ENCODE results near the gene BLM. TPM values are rescaled to one million over a fixed set of nuclear protein-coding genes. Genes with fewer than 3 reads are reported as not detected.

The BLM gene
- total RNA-seq, 1 experiment from 2014 or later, result 40.0 TPM

DNA sequence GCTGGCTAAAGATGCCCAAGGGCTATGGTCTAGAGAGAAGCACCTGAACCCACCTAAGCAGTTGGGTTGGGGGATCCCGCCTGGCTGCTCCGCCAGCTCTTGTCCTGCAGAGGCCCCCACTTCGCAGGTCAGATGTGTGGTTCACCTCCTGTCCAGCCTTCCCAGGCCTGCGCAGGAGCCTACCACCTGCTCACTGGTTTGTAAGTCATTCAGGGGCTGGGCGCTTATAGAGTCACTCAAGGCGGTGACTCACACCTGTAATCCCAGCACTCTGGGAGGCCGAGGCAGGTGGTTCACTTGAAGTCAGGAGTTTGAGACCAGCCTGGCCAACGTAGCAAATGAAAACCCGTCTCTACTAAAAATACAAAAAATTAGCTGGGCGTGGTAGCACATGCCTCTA lies 147.4 kb downstream of the BLM start:
- Histone ChIP-seq H3K27ac (ENCODE audit: low read depth, low read length, poor library complexity, severe bottlenecking) (no peak overlapping the region), H3K27me3 (replicated peaks; ENCODE audit: insufficient read depth, low read depth, low read length, poor library complexity) (no peaks in the 10 kb centered on the region), H3K9me3 (ENCODE audit: low read depth, low read length, poor library complexity, severe bottlenecking) (no peaks in the 10 kb centered on the region), H3K4me1 (ENCODE audit: insufficient read depth, low read length, poor library complexity, severe bottlenecking) (peaks cover 16% of the 10 kb centered on the region), H3K36me3 (ENCODE audit: insufficient read depth, low read length, poor library complexity, severe bottlenecking) (no peaks in the 10 kb centered on the region), H3K4me3 (ENCODE audit: low read depth, low read length, poor library complexity, severe bottlenecking) (no peak overlapping the region)
- intact Hi-C loops (cut with micrococcal nuclease; ENCODE audit: unreplicated experiment), result no loop called here
- ChIA-PET POLR2A (ENCODE audit: low non-redundant PET) (no interaction called here), CTCF (no interaction called here)
- no TSS peak for BruUV-seq (replicated peaks)
- TF ChIP-seq EZH2 (IDR thresholded peaks at IDR 0.05; ENCODE audit: borderline replicate concordance, low read depth, low read length, poor library complexity, severe bottlenecking), result no peak
- no peak for TF ChIP-seq CTCF (conservative IDR thresholded peaks at IDR 0.05; ENCODE audit: low read depth, low read length)
- no peak for DNase-seq (ENCODE audit: low spot score)

DNA sequence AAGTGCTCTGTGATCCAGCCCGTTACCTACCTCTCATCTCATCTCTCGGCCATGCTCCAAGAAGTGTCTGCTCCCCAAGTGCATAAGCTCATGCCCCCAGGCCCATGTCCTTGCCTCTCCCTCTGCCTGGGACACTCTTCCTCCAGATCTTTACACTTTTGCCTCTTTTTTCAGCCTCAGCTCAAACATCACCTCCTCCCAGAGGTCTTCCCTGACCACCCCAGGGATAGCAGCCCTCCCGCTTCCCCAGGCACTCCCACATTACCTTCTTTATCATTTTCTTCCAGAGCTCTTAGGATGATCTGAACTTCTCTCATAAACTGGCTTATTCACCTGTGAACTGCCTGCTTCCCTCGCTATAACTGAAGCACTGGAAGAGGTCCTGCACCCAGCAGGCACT lies 148.6 kb downstream of the BLM start:
- H3K36me3 ChIP-seq (ENCODE audit: insufficient read depth, low read length, poor library complexity, severe bottlenecking), result no peaks in the 10 kb centered on the region
- no peak for TF ChIP-seq EZH2 (IDR thresholded peaks at IDR 0.05; ENCODE audit: borderline replicate concordance, low read depth, low read length, poor library complexity, severe bottlenecking)
- no peak for TF ChIP-seq CTCF (conservative IDR thresholded peaks at IDR 0.05; ENCODE audit: low read depth, low read length)
- no TSS peak for BruUV-seq (replicated peaks)
- no peak for DNase-seq (ENCODE audit: low spot score)
- H3K27ac ChIP-seq (ENCODE audit: low read depth, low read length, poor library complexity, severe bottlenecking), result no peak overlapping the region
- CTCF ChIA-PET, result no interaction called here
- H3K4me1 ChIP-seq (ENCODE audit: insufficient read depth, low read length, poor library complexity, severe bottlenecking), result peaks cover 27% of the 10 kb centered on the region
- H3K4me3 ChIP-seq (ENCODE audit: low read depth, low read length, poor library complexity, severe bottlenecking), result no peak overlapping the region
- POLR2A ChIA-PET (ENCODE audit: low non-redundant PET), result no interaction called here
- H3K27me3 ChIP-seq (replicated peaks; ENCODE audit: insufficient read depth, low read depth, low read length, poor library complexity), result no peaks in the 10 kb centered on the region
- no peaks in the 10 kb centered on the region for H3K9me3 ChIP-seq (ENCODE audit: low read depth, low read length, poor library complexity, severe bottlenecking)
- intact Hi-C loops (cut with micrococcal nuclease; ENCODE audit: unreplicated experiment), result no loop called here

Other genes starting within 250 kb of the BLM start
- 34.6 and 35.3 TPM in 2 replicates for gene CRTC3, start 187.4 kb upstream of the BLM start, total RNA-seq (2021)
- gene FURIN, start 151.2 kb downstream of the BLM start, total RNA-seq (2021), result 59.0 and 63.4 TPM in 2 replicates
- 1.3 and 3.8 TPM in 2 replicates for gene FES, start 167.2 kb downstream of the BLM start, total RNA-seq (2021)
- 75.7 and 91.3 TPM in 2 replicates for gene MAN2A2, start 186.0 kb downstream of the BLM start, total RNA-seq (2021)
- gene HDDC3, start 215.2 kb downstream of the BLM start, total RNA-seq (2021), result 22.6 and 23.9 TPM in 2 replicates
- 74.4 and 77.7 TPM in 2 replicates for gene UNC45A, start 217.9 kb downstream of the BLM start, total RNA-seq (2021)
- gene RCCD1, start 237.5 kb downstream of the BLM start, total RNA-seq (2021), result 28.8 and 39.5 TPM in 2 replicates